H1 (cell line): ENCODE measurements around the gene IQCH. TPM values are rescaled to one million over a fixed set of nuclear protein-coding genes. Genes with fewer than 3 reads are reported as not detected.

Experiments
- ZNF274 ChIP-seq: IDR thresholded peaks from 2 replicates; pipeline ENCODE4 v1.7.0; 2012; ENCODE audit warnings: low read length, borderline replicate concordance; ENCODE audit errors: extremely low read depth
- polyA plus RNA-seq, 7 experiments: library from polyadenylated mRNA; depleted of rRNA in 3 of 7; stranded (reverse) in 5 of 7; unstranded in 2 of 7; fragments of >200 nt in 5 of 7; fragments of 200-250 nt in 2 of 7; gene quantifications; 1 replicate in 5 of 7; 2 replicates in 1 of 7; 4 replicates in 1 of 7; pipeline versions ENCODE4 v1.2.1 to v1.2.3, GENCODE V29; 2011 to 2013; ENCODE audit warnings: missing spikeins in 2 of 7, mixed read lengths in 2 of 7
- total RNA-seq: library from RNA; stranded (reverse); fragmentation: NEBNext Ultra II Directional; extraction: Animal tissue kit (Norgen Biotek cat#: 25700); gene quantifications from 2 replicates; pipeline ENCODE4 v1.2.1, GENCODE V29; 2021

Gene IQCH
- total and polyA plus RNA-seq, 2 of the 8 experiments (the other 6 are each of a cell fraction or from before 2014, with no cell fraction given), result 0.60 to 1.9 TPM

DNA sequence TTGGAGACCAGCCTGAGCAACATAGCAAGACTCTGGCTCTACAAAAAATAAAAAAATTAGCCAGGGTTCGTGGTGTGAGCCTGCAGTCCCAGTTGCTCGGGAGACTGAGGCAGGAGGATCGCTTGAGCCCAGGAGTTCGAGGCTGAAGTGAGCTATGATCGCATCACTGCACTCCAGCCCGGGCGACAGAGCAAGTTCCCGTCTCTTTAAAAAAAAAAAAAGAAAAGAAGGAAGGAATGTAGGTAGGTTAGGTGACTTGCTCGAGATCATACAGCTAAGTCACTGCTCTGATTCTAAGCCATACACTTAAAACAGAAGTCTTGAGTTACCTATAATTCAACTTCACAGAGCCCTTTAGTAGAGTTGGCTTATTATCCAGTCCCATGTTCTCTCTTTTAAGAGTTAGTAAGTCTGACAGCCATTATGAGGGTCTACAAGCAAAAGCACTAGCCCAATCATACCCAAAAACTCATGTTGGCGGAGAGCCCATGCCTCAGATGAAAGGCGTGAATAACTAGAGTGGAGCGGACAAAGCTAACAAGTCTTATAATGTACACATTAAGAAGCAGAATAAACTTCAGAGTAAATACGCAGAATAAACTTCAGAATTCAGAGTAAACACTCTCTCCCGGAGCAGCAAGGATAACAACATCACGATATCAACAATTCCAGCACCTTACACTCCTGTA, 893 bp upstream of the IQCH start (continued):
- TF ChIP-seq ZNF274, result no peak
